OCI-LY1 (cell line): ENCODE data around the gene ATR.
"Not testable (repeated sequence)": the region's sequence is repeated elsewhere in the genome, so short reads cannot be mapped to it uniquely, and the experiment has no call there.

Experiments
- H2AFZ ChIP-seq: fragments of 200-600 bp; sonication (generic), shearing (Covaris generic); 2 replicates; pipeline ENCODE4 v1.6.0; 2014; ENCODE audit warnings: antibody characterized with exemption, mild to moderate bottlenecking, low read length
- H3F3A ChIP-seq: fragments of 200-600 bp; sonication (generic), shearing (Covaris generic); 2 replicates; pipeline ENCODE4 v1.6.0; 2014; ENCODE audit warnings: mild to moderate bottlenecking, antibody characterized with exemption, low read length, moderate library complexity; ENCODE audit not compliant: insufficient read depth
- H3K27ac ChIP-seq: fragments of 200-600 bp; sonication (generic); 2 replicates; pipeline ENCODE4 v1.5.1; 2014; ENCODE audit warnings: low read length, mixed run types, mild to moderate bottlenecking, low read depth; ENCODE audit not compliant: poor library complexity, severe bottlenecking
- H3K27me3 ChIP-seq: fragments of 200-600 bp; sonication (generic); 2 replicates; pipeline ENCODE4 v1.6.0; 2014; ENCODE audit warnings: antibody characterized with exemption, mild to moderate bottlenecking, low read length, moderate library complexity; ENCODE audit not compliant: insufficient read depth
- H3K36me3 ChIP-seq: fragments of 200-600 bp; sonication (generic); 2 replicates; pipeline ENCODE4 v1.6.1; 2014; ENCODE audit warnings: mild to moderate bottlenecking, antibody characterized with exemption, low read length, moderate library complexity, mixed read lengths; ENCODE audit not compliant: insufficient read depth
- H3K4me1 ChIP-seq: fragments of 200-600 bp; sonication (generic); 2 replicates; pipeline ENCODE4 v1.5.1; 2014; ENCODE audit warnings: mild to moderate bottlenecking, low read length, moderate library complexity; ENCODE audit not compliant: insufficient read depth, severe bottlenecking
- H3K4me2 ChIP-seq: fragments of 200-600 bp; sonication (generic), shearing (Covaris generic); 2 replicates; pipeline ENCODE4 v1.6.1; 2014; ENCODE audit warnings: low read length
- H3K4me3 ChIP-seq: fragments of 200-600 bp; sonication (generic); 2 replicates; pipeline ENCODE4 v1.5.1; 2014; ENCODE audit warnings: low read length, low read depth, mild to moderate bottlenecking, mixed read lengths; ENCODE audit not compliant: poor library complexity, severe bottlenecking
- H3K79me2 ChIP-seq: fragments of 200-600 bp; shearing (Covaris generic); 2 replicates; pipeline ENCODE4 v1.6.1; 2016; ENCODE audit warnings: mixed run types, low read length, mixed read lengths; ENCODE audit not compliant: insufficient read depth
- H3K9ac ChIP-seq: fragments of 200-600 bp; sonication (generic), shearing (Covaris generic); 2 replicates; pipeline ENCODE4 v1.6.1; 2014; ENCODE audit warnings: mild to moderate bottlenecking, low read length, mixed read lengths
- H3K9me2 ChIP-seq: fragments of 200-600 bp; sonication (generic), shearing (Covaris generic); 2 replicates; pipeline ENCODE4 v1.6.1; 2014; ENCODE audit warnings: low read depth, mild to moderate bottlenecking, low read length, mixed read lengths
- H3K9me3 ChIP-seq: fragments of 200-600 bp; shearing (Covaris generic); 2 replicates; pipeline ENCODE4 v1.6.1; 2014; ENCODE audit warnings: low read length, mixed read lengths
- H4K20me1 ChIP-seq: fragments of 200-600 bp; sonication (generic), shearing (Covaris generic); 2 replicates; pipeline ENCODE4 v1.6.0; 2016; ENCODE audit warnings: mild to moderate bottlenecking, low read length; ENCODE audit not compliant: insufficient read depth
- CTCF ChIP-seq: fragments of 200-600 bp; sonication (generic), shearing (Covaris generic); IDR thresholded peaks from 2 replicates; pipeline ENCODE4 v1.5.1; 2017; ENCODE audit warnings: mild to moderate bottlenecking, antibody characterized with exemption, low read length, moderate library complexity, mixed read lengths
- EZH2 ChIP-seq: fragments of 200-600 bp; sonication (generic), shearing (Covaris generic); IDR thresholded peaks from 2 replicates; pipeline ENCODE4 v1.8.0; 2017; ENCODE audit warnings: borderline replicate concordance, mixed run types, mild to moderate bottlenecking, antibody characterized with exemption, low read length, moderate library complexity, mixed read lengths

ATR gene

DNA sequence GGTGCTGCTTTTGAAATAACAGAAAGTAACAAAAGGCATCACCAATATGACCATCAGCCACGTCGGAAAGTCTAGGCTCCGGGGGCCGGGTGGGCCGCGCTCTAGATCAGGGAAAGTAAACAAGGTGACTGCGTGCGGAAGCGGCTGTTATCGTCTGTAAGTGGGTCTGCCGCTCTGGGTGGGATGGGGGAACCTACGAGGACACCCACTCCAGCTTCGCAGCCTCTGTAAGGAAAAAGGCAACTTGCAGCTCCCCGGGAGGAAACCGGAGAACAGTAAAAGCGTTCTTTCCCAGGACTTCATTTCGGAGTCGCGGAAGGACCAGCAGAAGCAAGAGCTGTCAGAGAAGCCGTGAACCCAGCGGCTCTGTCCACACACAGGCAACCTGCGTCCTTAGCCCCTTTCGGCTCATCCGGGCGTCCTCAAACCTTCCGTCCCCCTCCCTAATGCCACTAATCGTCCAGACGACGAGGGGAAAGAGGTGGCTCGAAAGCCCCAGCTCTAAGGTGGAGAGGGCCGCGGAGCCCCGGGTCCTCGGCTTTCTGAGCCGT, 131.2 kb downstream of the ATR start:
- Histone ChIP-seq H3K9me3 (0 out of 2 replicates have a peak, but pooled peaks cover 2% of the 10 kb centered on the region), H2AFZ (peak overlapping the region; percentile 18; the same call in 1 of the 2 replicates), H3K4me1 (peaks cover 29% of the 10 kb centered on the region), H3K79me2 (peaks cover 47% of the 10 kb centered on the region), H3K4me3 (peak overlapping the region; percentile 91), H3K27me3 (no peaks in the 10 kb centered on the region), H3K9ac (peak overlapping the region; percentile 87), H4K20me1 (no peaks in the 10 kb centered on the region), H3K27ac (peak overlapping the region; percentile 76), H3F3A (no peaks in the 10 kb centered on the region), H3K4me2 (peak overlapping the region; percentile 94), H3K36me3 (peaks cover 33% of the 10 kb centered on the region), H3K9me2 (no peaks in the 10 kb centered on the region)
- no peak for TF ChIP-seq EZH2
- no peak for TF ChIP-seq CTCF

DNA sequence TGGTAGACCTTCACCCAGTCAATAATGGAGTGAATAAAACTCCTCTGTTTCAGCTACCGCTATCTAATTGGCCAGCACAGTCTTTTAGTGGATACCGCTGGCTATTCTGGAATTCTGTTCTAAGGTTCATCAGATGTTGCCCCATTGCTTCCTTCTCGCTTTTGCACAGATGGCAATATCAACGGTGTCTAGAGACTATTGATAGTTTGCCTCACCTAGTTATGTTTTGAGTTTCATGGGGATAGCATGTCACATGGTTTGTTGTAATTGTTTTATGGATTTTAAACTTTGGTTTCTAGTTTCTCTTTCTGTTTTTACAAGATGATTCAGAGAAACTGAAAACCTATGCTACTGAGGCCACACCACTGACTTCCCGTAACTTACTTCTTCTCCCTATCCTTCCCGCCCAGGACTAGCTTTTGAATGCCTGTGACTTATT, 132.7 kb downstream of the ATR start:
- H3K4me1 ChIP-seq: peaks cover 29% of the 10 kb centered on the region
- 0 out of 2 replicates have a peak, but pooled peaks cover 2% of the 10 kb centered on the region for H3K9me3 ChIP-seq
- peak overlapping the region; percentile 91 for H3K4me3 ChIP-seq
- no peaks in the 10 kb centered on the region for H4K20me1 ChIP-seq
- no peak for TF ChIP-seq EZH2
- TF ChIP-seq CTCF: no peak
- H3K4me2 ChIP-seq: peak overlapping the region; percentile 94
- no peak overlapping the region for H2AFZ ChIP-seq
- H3F3A ChIP-seq: no peaks in the 10 kb centered on the region
- H3K27me3 ChIP-seq: no peaks in the 10 kb centered on the region
- no peak overlapping the region for H3K27ac ChIP-seq
- H3K9ac ChIP-seq: peak overlapping the region; percentile 87
- peaks cover 22% of the 10 kb centered on the region for H3K36me3 ChIP-seq
- no peaks in the 10 kb centered on the region for H3K9me2 ChIP-seq
- H3K79me2 ChIP-seq: peaks cover 47% of the 10 kb centered on the region

DNA sequence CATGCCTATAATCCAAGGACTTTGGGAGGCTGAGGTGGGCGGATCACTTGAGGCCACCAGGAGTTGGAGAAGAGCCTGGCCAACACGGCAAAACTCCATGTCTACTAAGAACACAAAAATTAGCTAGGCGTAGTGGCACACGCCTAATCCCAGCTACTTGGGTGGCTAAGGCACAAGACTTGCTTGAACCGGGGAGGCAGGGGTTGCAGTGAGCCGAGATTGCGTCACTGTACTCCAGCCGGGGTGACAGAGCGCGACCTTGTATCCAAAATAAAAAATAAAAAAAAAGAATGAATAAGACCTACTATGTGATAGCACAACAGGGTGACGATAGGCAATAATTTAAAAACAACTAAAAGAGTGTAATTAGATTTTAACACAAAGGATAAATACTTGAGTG, 134.2 kb downstream of the ATR start:
- H4K20me1 ChIP-seq: no peaks in the 10 kb centered on the region
- peaks cover 10% of the 10 kb centered on the region for H3K36me3 ChIP-seq
- TF ChIP-seq CTCF (no peak), EZH2 (no peak)
- H3K27me3 ChIP-seq: no peaks in the 10 kb centered on the region
- H2AFZ ChIP-seq: no peak overlapping the region
- no peaks in the 10 kb centered on the region for H3F3A ChIP-seq
- H3K79me2 ChIP-seq: peaks cover 47% of the 10 kb centered on the region
- H3K27ac ChIP-seq: no peak overlapping the region
- H3K4me1 ChIP-seq: peaks cover 29% of the 10 kb centered on the region
- 0 out of 2 replicates have a peak, but pooled peaks cover 2% of the 10 kb centered on the region for H3K9me3 ChIP-seq
- no peak overlapping the region for H3K4me2 ChIP-seq
- no peak overlapping the region for H3K9ac ChIP-seq
- H3K4me3 ChIP-seq: no peak overlapping the region
- H3K9me2 ChIP-seq: no peaks in the 10 kb centered on the region

GRCh38 chr3:142443060-142443459, 135.5 kb downstream of the ATR start:
- not testable (repeated sequence) for H3K9me3 ChIP-seq

DNA sequence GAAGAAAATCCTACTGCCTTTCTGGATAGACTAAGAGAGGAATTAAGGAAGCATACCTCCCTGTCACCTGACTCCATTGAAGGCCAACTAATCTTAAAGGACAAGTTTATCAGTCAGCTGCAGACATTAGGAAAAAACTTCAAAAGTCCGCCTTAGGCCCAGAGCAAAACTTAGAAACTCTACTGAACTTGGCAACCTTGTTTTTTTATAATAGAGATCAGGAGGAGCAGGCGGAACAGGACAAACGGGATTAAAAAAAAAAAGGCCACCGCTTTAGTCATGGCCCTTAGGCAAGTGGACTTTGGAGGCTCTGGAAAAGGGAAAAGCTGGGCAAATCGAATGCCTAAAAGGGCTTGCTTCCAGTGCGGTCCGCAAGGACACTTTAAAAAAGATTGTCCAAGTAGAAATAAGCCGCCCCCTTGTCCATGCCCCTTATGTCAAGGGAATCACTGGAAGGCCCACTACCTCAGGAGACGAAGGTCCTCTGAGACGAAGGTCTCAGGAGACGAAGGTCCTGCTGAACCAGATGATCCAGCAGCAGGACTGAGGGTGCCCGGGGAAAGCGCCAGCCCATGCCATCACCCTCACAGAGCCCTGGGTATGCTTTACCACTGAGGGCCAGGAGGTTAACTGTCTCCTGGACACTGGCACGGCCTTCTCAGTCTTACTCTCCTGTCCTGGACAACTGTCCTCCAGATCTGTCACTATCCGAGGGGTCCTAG, 138.9 kb downstream of the ATR start:
- H3K27me3 ChIP-seq, H3K9me2 ChIP-seq, H3F3A ChIP-seq, H4K20me1 ChIP-seq, H2AFZ ChIP-seq, H3K4me2 ChIP-seq, H3K9me3 ChIP-seq, H3K27ac ChIP-seq, H3K4me1 ChIP-seq, H3K9ac ChIP-seq, H3K4me3 ChIP-seq: not testable (repeated sequence)
- Histone ChIP-seq H3K36me3 (peaks cover 16% of the 10 kb centered on the region), H3K79me2 (peaks cover 41% of the 10 kb centered on the region)

More at GRCh38 chr3:142443060-142443459, 135.5 kb downstream of the ATR start:
- peaks cover 21% of the 10 kb centered on the region for H3K4me1 ChIP-seq
- not testable (repeated sequence) for H3K4me3 ChIP-seq, H3K36me3 ChIP-seq, H2AFZ ChIP-seq, H3K9me2 ChIP-seq, H3K27ac ChIP-seq, H4K20me1 ChIP-seq, H3F3A ChIP-seq, H3K4me2 ChIP-seq, H3K27me3 ChIP-seq, H3K9ac ChIP-seq
- H3K79me2 ChIP-seq: peaks cover 47% of the 10 kb centered on the region
